Osteoblast (primary cell): Measurements from ENCODE around the gene ZNF592. TPM values are rescaled to one million over a fixed set of nuclear protein-coding genes. Genes with fewer than 3 reads are reported as not detected.
"Not testable (repeated sequence)": the region's sequence is repeated elsewhere in the genome, so short reads cannot be mapped to it uniquely, and the experiment has no call there.

Experiments
- DNase-seq: peaks from one replicate; pipeline ENCODE4 v3.0.0; 2011; ENCODE audit warnings: low spot score, mixed read lengths; ENCODE audit not compliant: insufficient read length; ENCODE audit errors: missing footprints
- H2AFZ ChIP-seq: 2 replicates; pipeline ENCODE4 v1.6.0; 2011; ENCODE audit warnings: mild to moderate bottlenecking, low read length
- H3K27ac ChIP-seq: 2 replicates; pipeline ENCODE4 v1.5.1; 2011; ENCODE audit warnings: mild to moderate bottlenecking, low read depth, low read length, moderate library complexity
- H3K27me3 ChIP-seq: 2 replicates; pipeline ENCODE4 v1.6.0; 2012; ENCODE audit warnings: mild to moderate bottlenecking, control low read depth, inconsistent platforms, low read length, moderate library complexity; ENCODE audit not compliant: insufficient read depth
- H3K36me3 ChIP-seq: 2 replicates; pipeline ENCODE4 v1.5.1; 2011; ENCODE audit warnings: mild to moderate bottlenecking, low read length, control low read depth, moderate library complexity; ENCODE audit not compliant: insufficient read depth
- H3K4me1 ChIP-seq: 2 replicates; pipeline ENCODE4 v1.5.1; 2011; ENCODE audit warnings: mild to moderate bottlenecking, low read length, control low read depth, moderate library complexity; ENCODE audit not compliant: insufficient read depth
- H3K4me2 ChIP-seq: 2 replicates; pipeline ENCODE4 v1.6.0; 2011; ENCODE audit warnings: mild to moderate bottlenecking, low read length; ENCODE audit not compliant: insufficient read depth
- H3K4me3 ChIP-seq: fragments of 200-600 bp; sonication (generic); 3 replicates; pipeline ENCODE4 v1.5.1; 2012; ENCODE audit warnings: mild to moderate bottlenecking, low read length, inconsistent platforms; ENCODE audit not compliant: insufficient read depth
- H3K79me2 ChIP-seq: 2 replicates; pipeline ENCODE4 v1.6.0; 2012; ENCODE audit warnings: mild to moderate bottlenecking, low read length, control low read depth, inconsistent platforms; ENCODE audit not compliant: insufficient read depth
- H3K9me3 ChIP-seq: 2 replicates; pipeline ENCODE4 v1.5.1; 2011; ENCODE audit warnings: low read depth, low read length, control low read depth
- H4K20me1 ChIP-seq: 2 replicates; pipeline ENCODE4 v1.6.0; 2012; ENCODE audit warnings: mild to moderate bottlenecking, low read length, control low read depth; ENCODE audit not compliant: insufficient read depth
- total RNA-seq: library from RNA; depleted of rRNA; stranded (reverse); fragments of >200 nt; gene quantifications from 2 replicates; pipeline ENCODE4 v1.2.3, GENCODE V29; 2012
- TF ChIP-seq, protein P1 (sequence below): IDR thresholded peaks from 2 replicates; pipeline ENCODE4 v1.5.1; 2011; ENCODE audit warnings: mild to moderate bottlenecking, low read depth, low read length, moderate library complexity; ENCODE audit errors: extremely low read depth

The ZNF592 gene
- total RNA-seq, 1 donor, result 11.2 TPM

- DNase-seq, result peak; percentile 76
- no peaks in the 10 kb centered on the region for H3K27me3 ChIP-seq
Observed at GRCh38 chr15:84725001-84725491, 23.3 kb upstream of the ZNF592 start.

GRCh38 chr15:84727429-84727828, 21.0 kb upstream of the ZNF592 start:
- Histone ChIP-seq H3K4me3 (no peak overlapping the region), H3K4me1 (peaks cover 20% of the 10 kb centered on the region), H2AFZ (no peak overlapping the region), H3K27ac (no peak overlapping the region), H3K79me2 (no peaks in the 10 kb centered on the region), H3K9me3 (no peaks in the 10 kb centered on the region), H3K27me3 (no peaks in the 10 kb centered on the region), H3K36me3 (no peaks in the 10 kb centered on the region), H4K20me1 (no peaks in the 10 kb centered on the region), H3K4me2 (no peak overlapping the region)
- TF ChIP-seq, protein P1, sequence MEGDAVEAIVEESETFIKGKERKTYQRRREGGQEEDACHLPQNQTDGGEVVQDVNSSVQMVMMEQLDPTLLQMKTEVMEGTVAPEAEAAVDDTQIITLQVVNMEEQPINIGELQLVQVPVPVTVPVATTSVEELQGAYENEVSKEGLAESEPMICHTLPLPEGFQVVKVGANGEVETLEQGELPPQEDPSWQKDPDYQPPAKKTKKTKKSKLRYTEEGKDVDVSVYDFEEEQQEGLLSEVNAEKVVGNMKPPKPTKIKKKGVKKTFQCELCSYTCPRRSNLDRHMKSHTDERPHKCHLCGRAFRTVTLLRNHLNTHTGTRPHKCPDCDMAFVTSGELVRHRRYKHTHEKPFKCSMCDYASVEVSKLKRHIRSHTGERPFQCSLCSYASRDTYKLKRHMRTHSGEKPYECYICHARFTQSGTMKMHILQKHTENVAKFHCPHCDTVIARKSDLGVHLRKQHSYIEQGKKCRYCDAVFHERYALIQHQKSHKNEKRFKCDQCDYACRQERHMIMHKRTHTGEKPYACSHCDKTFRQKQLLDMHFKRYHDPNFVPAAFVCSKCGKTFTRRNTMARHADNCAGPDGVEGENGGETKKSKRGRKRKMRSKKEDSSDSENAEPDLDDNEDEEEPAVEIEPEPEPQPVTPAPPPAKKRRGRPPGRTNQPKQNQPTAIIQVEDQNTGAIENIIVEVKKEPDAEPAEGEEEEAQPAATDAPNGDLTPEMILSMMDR, result no peak
- no peak for DNase-seq

More at GRCh38 chr15:84725001-84725491, 23.3 kb upstream of the ZNF592 start:
- peak overlapping the region; percentile 92 for H2AFZ ChIP-seq
- H3K9me3 ChIP-seq, result no peaks in the 10 kb centered on the region
- H3K4me3 ChIP-seq, result no peak overlapping the region
- peak overlapping the region; percentile 53 for H3K27ac ChIP-seq
- TF ChIP-seq, protein P1, result no peak
- peaks cover 8% of the 10 kb centered on the region for H3K4me1 ChIP-seq
- H4K20me1 ChIP-seq, result no peaks in the 10 kb centered on the region
- H3K4me2 ChIP-seq, result peak overlapping the region; percentile 33
- H3K36me3 ChIP-seq, result no peaks in the 10 kb centered on the region
- H3K79me2 ChIP-seq, result no peaks in the 10 kb centered on the region

- H4K20me1 ChIP-seq, result no peaks in the 10 kb centered on the region
- peak; percentile 87 for DNase-seq
- H3K36me3 ChIP-seq, result no peaks in the 10 kb centered on the region
- no peaks in the 10 kb centered on the region for H3K79me2 ChIP-seq
- no peak overlapping the region for H3K27ac ChIP-seq
- no peaks in the 10 kb centered on the region for H3K9me3 ChIP-seq
- peaks cover 27% of the 10 kb centered on the region for H3K4me1 ChIP-seq
- no peak overlapping the region for H2AFZ ChIP-seq
- no peaks in the 10 kb centered on the region for H3K27me3 ChIP-seq
- no peak overlapping the region for H3K4me2 ChIP-seq
- TF ChIP-seq, protein P1, result no peak
- H3K4me3 ChIP-seq, result no peak overlapping the region
Observed at GRCh38 chr15:84731774-84732173, 16.6 kb upstream of the ZNF592 start.

DNA sequence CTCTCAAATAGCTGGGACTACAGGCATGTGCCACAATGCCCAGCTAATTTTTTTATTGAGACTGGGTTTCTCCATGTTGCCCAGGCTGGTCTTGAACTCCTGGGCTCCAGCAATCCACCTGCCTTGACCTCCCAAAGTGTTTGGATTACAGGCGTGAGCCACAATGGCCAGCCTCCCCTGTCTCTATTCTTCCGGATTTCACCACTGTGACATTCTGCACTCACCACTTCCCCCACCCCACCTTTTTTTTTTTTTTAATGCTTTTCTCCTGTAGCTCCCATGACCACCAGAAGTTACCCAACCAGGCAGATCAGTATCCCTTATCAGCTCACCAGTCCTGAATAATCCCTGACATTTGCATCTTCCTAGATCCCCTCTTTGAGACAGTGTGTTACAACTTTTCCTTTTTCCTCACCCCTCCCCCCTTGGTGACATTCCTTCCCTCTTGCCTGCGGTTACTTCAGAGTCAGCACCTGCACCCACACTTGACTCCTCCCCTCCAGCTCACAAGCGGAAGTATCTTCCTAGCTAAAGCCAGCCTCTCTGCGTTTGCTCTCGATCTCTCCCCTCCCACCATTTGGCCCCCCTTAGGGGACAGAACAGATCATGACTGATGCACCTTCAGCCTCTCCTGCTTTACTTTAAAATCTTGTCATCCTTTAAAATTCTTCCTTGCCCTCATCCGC, 13.5 kb upstream of the ZNF592 start:
- no peak for DNase-seq
- no peak overlapping the region for H2AFZ ChIP-seq
- H3K79me2 ChIP-seq, result no peaks in the 10 kb centered on the region
- no peaks in the 10 kb centered on the region for H3K27me3 ChIP-seq
- no peak overlapping the region for H3K4me3 ChIP-seq
- peak overlapping the region; percentile 35 for H3K4me2 ChIP-seq
- H3K4me1 ChIP-seq, result peaks cover 27% of the 10 kb centered on the region
- H4K20me1 ChIP-seq, result no peaks in the 10 kb centered on the region
- H3K9me3 ChIP-seq, result no peaks in the 10 kb centered on the region
- TF ChIP-seq, protein P1, result no peak
- peak overlapping the region; percentile 1 for H3K27ac ChIP-seq
- H3K36me3 ChIP-seq, result no peaks in the 10 kb centered on the region

DNA sequence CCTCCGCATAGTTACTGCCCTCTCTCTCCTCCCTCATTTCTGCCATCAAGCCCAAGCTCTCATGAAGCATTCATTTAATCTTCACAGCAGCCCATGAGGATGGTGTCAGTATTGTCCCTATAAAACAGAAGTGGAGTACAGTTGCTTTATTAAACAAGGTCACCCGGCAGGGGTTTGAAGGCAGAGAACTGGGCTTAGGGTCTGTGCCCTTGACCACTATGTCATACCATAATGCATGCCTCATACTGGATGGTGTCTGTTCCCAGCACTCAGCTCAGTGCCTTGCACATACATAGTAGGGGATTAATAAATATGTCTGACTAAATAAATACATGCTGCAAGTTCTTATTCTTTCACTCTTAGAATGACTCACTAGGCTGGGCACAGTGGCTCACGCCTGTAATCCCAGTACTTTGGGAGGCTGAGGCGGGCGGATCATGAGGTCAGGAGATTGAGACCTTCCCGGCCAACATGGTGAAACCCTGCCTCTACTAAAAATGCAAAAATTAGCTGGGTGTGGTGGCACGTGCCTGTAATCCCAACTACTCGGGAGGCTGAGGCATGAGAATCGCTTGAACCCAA, 12.8 kb upstream of the ZNF592 start:
- not testable (repeated sequence) for H2AFZ ChIP-seq, H3K4me3 ChIP-seq, H3K36me3 ChIP-seq, H4K20me1 ChIP-seq, H3K27me3 ChIP-seq, DNase-seq, H3K9me3 ChIP-seq, H3K79me2 ChIP-seq
- Histone ChIP-seq H3K4me2 (peak overlapping the region; percentile 35), H3K4me1 (peaks cover 27% of the 10 kb centered on the region), H3K27ac (peak overlapping the region; percentile 1)
